GM21447 (cell line): Measurements from ENCODE around the gene ACVR2B.

ENCODE experiments used
- ATAC-seq: cut with Tn5 transposase; IDR thresholded peaks from one replicate; pipeline ENCODE4 v1.9.1; 2021; ENCODE audit not compliant: unreplicated experiment

The ACVR2B gene

GRCh38 chr3:38480930-38481329 is 27.2 kb downstream of the ACVR2B start:
- no peak for ATAC-seq

DNA sequence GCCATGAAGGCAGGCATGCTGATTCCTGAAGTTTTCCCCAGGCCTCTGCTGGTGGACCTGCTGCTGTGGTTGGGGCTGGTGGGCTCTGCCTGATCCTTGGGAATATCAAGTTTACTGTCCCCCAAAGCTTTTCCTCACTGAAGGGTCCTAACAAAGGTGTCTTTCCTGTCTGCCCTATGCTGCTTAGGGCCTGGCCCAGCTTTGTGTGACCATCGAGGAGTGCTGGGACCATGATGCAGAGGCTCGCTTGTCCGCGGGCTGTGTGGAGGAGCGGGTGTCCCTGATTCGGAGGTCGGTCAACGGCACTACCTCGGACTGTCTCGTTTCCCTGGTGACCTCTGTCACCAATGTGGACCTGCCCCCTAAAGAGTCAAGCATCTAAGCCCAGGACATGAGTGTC is 29.3 kb downstream of the ACVR2B start:
- no peak for ATAC-seq

DNA sequence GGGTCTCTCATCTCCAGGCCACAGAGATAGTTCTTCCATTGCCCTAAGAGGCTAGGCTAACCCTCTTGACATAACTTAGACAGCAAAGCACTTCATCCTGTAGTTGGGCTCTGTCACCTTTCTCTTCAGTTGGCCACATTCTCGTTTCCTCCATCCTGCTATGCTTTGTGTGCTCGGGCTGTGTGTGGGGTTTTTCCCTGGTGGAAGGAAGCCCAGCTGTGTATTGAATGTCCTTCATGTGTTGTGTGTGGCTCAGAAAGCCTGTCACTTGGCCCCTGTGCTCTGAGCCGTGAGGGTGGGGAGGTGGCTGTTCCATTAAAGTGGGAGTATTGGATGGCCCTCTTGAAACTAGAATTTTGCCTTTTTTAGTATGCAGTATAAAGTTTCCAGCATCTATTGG is 33.6 kb downstream of the ACVR2B start:
- peak; percentile 94 for ATAC-seq

DNA sequence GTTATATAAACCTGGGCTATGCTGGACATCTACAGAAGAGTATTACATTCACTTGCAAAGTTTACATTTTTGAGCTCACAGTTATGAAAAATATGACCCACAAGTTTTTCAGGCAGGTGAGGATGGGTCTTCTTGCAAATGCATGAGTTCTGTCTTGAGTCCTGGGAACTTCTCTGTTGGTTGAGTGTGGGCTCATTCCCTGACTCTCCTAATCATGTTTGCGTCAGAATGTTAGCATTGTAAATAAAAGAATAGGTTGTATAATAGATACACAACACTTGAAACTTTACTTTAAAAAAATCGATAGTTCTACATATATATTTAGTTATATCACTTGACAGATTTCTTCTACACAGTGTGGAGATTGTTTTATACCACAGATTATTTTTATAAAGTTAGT is 35.3 kb downstream of the ACVR2B start:
- ATAC-seq: no peak

GRCh38 chr3:38489766-38490165 is 36.1 kb downstream of the ACVR2B start:
- no peak for ATAC-seq

GRCh38 chr3:38490281-38491030 is 36.8 kb downstream of the ACVR2B start:
- no peak for ATAC-seq

GRCh38 chr3:38491215-38491614 is 37.5 kb downstream of the ACVR2B start:
- ATAC-seq: no peak

GRCh38 chr3:38493031-38493430 is 39.3 kb downstream of the ACVR2B start:
- ATAC-seq: no peak

- peak; percentile 88 for ATAC-seq
Observed at GRCh38 chr3:38496131-38496910, 42.6 kb downstream of the ACVR2B start, which contains the start of gene EXOG. Gene EXOG (plus strand): TSS chr3:38496340. CDS start chr3:38496368, 28 bp downstream.

- no peak for ATAC-seq
Observed at GRCh38 chr3:38497031-38497430, 43.3 kb downstream of the ACVR2B start.

GRCh38 chr3:38500688-38501417 is 47.2 kb downstream of the ACVR2B start:
- ATAC-seq: no peak

GRCh38 chr3:38507120-38507519 is 53.4 kb downstream of the ACVR2B start:
- ATAC-seq: peak; percentile 99

- ATAC-seq: no peak
Observed at GRCh38 chr3:38509732-38510131, 56.0 kb downstream of the ACVR2B start.

DNA sequence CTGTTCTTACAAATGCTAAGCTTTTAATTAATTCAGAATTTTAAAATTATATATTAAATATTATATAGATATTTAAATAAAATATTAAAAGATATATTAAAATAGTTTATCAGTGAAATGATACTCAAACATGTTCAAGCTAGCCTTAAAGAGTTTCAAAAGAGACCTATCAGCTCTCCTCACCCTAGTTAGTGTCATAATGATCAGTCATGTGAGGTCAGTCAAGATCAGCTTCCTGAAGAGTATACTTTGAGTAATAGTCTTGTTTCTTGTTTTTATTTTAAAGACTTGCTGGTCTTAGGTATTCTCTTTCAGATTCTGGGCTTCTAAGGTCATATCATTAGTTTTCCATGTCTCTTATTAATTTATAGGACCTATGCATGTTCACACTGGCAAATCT is 56.9 kb downstream of the ACVR2B start:
- no peak for ATAC-seq

GRCh38 chr3:38511546-38511945 is 57.9 kb downstream of the ACVR2B start:
- no peak for ATAC-seq

- no peak for ATAC-seq
Observed at GRCh38 chr3:38515367-38515766, 61.7 kb downstream of the ACVR2B start.

DNA sequence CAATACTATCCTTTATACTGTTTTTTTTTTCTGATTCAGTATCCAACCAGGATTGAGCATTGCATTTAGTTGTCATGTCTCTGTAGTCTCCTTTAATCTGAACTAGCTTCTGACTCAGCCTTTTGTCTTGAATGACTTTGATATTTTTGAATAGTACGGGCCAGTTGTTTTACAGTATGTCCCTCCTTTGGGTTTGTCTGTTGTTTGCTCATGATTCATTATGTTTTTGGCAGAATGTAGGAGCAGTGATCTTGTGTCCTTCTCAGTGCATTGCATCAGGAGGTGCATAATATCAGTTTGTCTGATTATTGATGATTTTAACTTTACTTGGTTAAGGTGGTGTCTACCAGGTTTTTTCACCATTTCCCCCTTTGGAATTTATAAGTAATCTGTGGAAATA is 63.0 kb downstream of the ACVR2B start:
- ATAC-seq: no peak

DNA sequence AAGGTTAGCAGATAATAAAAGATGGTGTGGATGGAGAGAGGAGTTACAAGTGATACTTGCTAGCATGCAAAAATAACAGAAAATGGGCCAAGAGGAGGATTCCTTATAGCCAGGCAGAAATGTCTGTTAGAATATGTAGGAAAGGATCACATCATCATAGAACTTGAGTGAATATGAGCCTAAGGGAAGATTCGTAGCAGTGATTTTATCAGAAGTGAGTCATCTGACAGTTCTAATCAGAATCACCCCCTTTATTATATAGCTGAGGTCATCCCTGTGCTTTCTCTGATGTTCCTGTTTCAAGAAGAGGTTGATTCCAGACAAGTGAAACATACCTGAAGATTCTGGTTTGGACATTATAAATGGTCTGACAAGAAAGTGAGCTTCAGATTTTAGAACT is 65.3 kb downstream of the ACVR2B start:
- ATAC-seq: no peak

DNA sequence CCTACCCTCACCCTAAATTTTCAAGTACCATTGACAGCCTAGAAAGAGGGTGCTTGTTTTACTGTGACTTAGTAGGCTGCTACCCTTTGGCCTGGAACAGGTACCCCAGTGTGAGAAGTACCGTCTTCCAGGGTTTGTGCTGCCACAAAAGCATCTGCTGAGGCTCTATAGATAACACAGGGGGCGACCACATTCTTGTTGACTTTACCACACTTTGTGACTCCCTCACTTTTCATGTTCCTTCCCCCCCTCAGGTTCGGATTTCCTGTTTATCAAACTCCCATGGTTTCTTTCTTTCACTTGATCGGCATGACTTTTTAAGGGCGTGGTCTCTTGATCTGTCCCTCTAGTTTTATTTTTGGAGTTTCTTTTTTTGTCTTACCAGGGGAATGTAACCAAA is 66.0 kb downstream of the ACVR2B start:
- ATAC-seq: no peak

- no peak for ATAC-seq
Observed at GRCh38 chr3:38521391-38521987, 67.8 kb downstream of the ACVR2B start.

DNA sequence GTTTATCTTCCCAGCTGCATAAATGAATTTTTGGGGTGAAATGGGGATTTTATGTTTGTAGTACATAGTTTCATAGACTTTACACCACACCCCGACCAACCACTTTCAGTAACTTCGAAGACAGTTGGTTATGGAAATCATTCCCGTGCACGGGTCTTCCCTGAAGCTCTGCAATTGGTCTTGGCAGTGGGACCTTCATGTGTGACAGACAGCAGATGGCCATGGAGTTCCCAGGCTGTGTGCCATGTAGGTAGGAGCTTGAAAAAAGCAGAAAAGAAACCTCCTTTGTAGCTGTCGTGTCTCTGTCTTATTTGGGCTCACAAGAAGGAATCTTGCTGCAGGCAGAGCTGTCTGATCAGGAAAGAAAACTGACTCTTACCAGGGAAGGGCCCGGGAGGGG is 68.3 kb downstream of the ACVR2B start:
- ATAC-seq: no peak
